HG03159 (cell line): ENCODE measurements around the gene LRRC17.
"Not testable (repeated sequence)": the region's sequence is repeated elsewhere in the genome, so short reads cannot be mapped to it uniquely, and the experiment has no call there.

Source experiments
- ATAC-seq: cut with Tn5 transposase; IDR thresholded peaks from one replicate; pipeline ENCODE4 v1.9.1; 2021; ENCODE audit warnings: mild to moderate bottlenecking, moderate library complexity; ENCODE audit not compliant: unreplicated experiment

The LRRC17 gene

DNA sequence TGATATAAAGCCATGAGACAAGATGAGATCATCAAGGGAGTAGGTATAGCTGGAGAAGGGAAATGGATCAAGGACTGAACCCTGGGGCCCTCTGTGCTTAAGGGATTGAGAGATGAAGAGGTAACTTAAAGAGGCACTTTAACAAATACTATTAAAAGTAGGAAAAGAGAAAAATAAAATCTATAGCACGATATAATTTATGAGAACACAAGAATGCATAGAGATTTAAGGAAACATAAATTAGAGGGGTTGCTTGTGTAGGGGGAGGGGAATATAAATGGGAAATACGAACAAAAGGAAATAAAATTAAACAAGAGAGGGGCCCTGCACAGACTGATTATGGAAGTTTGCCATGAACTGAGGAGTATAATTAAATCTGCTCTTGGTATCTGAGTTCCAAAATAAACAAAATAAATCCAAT is 15.6 kb upstream of the LRRC17 start:
- ATAC-seq = no peak

- no peak for ATAC-seq
These were observed 14.8 kb upstream of the LRRC17 start for GRCh38 chr7:102897856-102898531.

- no peak for ATAC-seq
These were observed 14.3 kb upstream of the LRRC17 start for GRCh38 chr7:102898532-102898859.

- ATAC-seq = not testable (repeated sequence)
These were observed 10.7 kb upstream of the LRRC17 start for GRCh38 chr7:102902052-102902451.

DNA sequence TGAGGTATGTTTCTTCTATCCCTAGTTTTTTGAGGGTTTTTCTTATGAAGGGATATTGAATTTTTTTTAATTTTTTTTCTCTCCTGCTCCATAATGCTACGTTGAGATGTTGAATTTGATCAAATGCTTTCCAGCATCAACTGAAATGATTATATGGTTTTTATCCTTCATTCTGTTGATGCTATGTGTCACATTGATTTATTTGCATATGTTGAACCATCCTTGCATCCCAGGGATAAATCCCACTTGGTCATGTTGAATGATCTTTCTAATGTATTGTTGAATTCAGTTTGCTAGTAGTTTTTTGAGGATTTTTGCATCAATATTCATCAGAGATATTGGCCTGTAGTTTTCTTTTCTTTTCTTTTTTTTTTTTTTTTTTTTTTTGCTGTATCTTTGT is 9.2 kb upstream of the LRRC17 start:
- ATAC-seq = not testable (repeated sequence)

DNA sequence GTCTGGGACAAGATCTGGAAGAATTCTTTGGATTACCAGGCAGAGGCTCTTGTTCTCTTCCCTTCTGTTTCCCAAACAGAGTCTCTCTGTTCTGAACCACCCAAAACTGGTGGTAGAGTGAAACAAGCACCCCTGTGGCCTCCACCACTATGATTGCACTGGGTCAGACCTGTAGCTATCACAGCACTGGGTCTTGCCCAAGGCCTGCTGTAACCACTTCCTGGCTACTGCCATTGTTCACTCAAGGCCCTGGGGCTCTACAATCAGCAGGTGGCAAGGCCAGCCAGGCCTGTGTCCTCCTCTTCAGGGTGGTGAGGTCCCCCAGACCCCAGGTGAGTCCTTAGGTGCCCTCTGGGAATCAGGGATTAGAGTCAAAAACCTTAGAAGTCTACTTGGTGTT is 4.1 kb upstream of the LRRC17 start:
- no peak for ATAC-seq

DNA sequence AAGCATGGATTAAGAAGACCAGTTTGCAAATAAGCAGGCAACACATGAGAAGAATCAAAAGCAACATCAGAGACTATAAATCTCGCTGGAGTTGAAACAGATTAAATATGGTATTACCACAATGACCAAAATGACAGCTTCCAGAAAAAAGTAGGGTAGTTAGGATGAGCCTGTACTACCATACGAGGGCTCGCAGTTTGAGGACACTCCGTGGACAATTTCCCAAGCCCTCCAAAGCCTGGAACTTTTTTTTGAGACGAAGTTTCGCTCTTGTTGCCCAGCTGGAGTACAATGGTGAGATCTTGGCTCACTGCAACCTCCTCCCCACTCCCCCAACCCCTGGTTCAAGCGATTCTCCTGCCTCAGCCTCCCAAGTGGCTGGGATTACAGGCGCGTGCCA is 1.0 kb downstream of the LRRC17 start:
- no peak for ATAC-seq

DNA sequence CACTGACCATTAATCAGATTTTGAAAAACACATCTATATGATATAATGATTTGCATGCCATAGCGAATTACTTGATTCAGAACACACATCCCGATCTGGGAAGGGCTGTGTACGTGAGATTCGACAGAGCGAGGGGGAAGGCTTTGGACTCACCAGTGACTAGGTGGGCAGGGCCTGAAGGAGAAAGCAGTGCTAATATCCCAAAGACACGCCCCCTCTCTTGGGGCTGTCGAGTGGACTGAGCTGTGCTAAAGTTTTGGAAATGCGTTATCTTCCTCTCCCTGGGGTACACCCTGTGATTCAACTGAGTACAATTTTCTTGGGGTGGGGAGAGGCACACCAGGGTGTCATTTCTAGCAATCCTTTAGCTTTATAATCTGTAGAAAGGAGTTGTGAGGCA is 1.8 kb downstream of the LRRC17 start:
- ATAC-seq = no peak

DNA sequence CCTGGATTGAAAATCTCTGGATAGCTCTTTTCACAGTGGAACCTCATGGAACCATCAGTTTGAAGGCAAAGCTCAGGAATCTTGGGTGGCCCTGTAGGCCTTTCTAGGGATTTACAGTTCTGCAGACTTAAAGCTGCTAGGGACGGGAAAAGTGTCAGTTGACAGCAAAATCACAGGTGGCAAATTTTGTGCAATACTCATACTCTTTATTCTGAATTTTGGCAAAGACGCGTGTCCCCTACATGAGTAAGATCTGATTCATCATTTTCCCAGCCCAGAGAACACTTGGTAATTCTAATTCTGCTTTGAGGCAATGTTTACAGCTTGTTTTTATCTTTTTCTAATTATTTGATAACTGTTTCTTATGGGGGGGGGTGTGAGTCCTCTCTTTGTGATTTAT is 3.6 kb downstream of the LRRC17 start:
- no peak for ATAC-seq

DNA sequence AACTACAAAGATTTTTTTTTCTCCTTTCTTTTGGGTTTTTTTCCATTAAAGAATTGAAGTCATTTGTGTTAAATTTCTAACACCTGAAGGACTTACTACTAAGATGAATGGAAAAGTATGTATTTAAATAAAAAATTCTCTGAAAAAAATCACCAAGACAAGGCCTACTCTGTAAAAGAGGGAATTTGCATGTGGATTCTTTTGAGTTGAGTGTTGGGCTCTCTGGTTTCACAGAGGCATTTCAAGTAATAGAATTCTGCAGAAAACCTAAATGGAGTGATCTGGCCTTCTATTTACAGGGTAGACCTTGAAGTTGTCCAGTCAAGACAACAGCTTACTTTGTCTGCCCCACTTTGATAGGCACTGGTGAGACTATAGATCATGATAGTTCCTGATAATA is 4.1 kb downstream of the LRRC17 start:
- ATAC-seq = no peak

- ATAC-seq = no peak
These were observed 4.9 kb downstream of the LRRC17 start for GRCh38 chr7:102917436-102918353.

- ATAC-seq = no peak
These were observed 6.0 kb downstream of the LRRC17 start for GRCh38 chr7:102918845-102919244.

DNA sequence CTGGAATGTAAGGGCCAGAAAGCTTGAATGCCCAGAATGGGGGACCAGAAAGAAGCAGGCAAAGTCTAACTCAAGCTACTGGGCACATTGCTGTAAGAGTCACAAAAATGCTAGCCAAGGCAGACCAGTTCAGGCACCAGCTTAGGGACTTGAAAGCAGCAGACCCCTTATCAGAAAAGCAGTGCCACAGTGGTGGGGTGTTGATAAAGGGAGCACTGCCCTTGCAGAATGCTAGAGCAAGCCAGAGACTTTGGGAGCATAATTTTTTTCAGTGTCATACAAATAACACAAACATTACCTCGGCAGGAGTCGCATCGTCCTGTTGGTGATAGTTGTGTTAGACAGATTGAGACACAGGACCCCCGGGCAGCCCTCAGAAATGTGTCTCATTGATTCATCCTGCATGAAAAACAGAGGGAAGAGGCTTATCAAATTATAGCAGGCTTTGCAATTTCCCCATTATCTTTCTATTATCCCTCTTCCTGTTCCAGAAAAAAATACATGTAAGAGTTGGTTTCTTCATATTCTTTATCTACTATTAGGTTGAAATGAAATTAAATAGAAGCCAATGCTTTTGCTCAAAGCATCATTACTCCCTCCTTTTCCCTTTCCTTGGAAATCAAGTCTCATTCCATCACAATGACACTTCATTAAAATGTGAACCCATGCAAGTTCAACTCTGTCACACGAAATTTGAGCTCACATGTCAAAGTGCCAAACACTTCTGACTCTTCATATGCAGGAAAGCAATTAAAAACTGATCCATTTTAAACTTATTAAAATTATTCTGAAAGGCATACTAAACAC is 13.4 kb downstream of the LRRC17 start:
- no peak for ATAC-seq

DNA sequence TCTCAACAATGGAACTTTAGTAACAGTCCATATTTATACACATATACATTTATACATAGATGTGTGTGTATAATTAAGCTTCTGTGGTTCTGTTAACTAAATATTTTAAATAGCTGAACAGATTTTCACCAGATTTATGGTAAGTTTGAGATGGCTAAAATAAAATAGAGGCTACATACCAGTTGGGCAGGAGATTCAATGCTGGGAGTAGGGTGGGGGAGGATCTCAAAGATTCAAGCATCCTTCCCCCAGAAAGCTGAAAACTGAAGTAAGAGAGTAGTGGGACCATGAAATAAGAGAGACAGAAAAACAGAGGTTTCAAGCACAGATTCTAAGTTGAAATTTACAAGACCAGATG is 14.0 kb downstream of the LRRC17 start:
- no peak for ATAC-seq

GRCh38 chr7:102927312-102927933 is 14.6 kb downstream of the LRRC17 start:
- ATAC-seq = no peak

- no peak for ATAC-seq
These were observed 19.0 kb downstream of the LRRC17 start for GRCh38 chr7:102931757-102932156.

- ATAC-seq = no peak
These were observed 21.0 kb downstream of the LRRC17 start for GRCh38 chr7:102933763-102934162.

GRCh38 chr7:102934239-102934638 is 21.4 kb downstream of the LRRC17 start:
- no peak for ATAC-seq

GRCh38 chr7:102934701-102935100 is 21.9 kb downstream of the LRRC17 start:
- no peak for ATAC-seq

- no peak for ATAC-seq
These were observed 22.8 kb downstream of the LRRC17 start for GRCh38 chr7:102935450-102936115.

GRCh38 chr7:102938679-102939078 is 25.9 kb downstream of the LRRC17 start:
- no peak for ATAC-seq
